ENCODE data around the gene MICA. TPM values are rescaled to one million over a fixed set of nuclear protein-coding genes. Genes with fewer than 3 reads are reported as not detected.
"Not testable (repeated sequence)": the region's sequence is repeated elsewhere in the genome, so short reads cannot be mapped to it uniquely, and the experiment has no call there.

The MICA gene
- total RNA-seq, 1 donor: 12.7 TPM

DNA sequence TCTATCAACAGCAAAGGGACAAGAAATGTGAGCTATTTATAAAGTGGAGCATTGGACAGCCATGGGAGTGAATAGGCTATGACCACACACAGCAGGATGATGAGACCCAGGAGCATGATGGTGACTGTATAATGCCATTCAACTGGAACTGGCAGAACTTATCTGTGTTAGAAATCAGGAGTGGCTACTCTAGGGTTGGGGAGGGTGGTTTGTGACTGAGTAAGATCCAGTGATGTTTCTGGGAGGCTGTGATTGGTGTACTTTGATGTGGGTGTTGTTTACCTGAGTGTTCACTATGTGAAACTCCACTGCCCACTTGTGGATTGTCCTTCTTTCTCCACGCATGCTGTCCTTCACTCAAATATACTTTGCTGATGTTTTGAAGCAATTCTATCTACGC, 34.9 kb upstream of the MICA start:
- TF ChIP-seq, protein P1, sequence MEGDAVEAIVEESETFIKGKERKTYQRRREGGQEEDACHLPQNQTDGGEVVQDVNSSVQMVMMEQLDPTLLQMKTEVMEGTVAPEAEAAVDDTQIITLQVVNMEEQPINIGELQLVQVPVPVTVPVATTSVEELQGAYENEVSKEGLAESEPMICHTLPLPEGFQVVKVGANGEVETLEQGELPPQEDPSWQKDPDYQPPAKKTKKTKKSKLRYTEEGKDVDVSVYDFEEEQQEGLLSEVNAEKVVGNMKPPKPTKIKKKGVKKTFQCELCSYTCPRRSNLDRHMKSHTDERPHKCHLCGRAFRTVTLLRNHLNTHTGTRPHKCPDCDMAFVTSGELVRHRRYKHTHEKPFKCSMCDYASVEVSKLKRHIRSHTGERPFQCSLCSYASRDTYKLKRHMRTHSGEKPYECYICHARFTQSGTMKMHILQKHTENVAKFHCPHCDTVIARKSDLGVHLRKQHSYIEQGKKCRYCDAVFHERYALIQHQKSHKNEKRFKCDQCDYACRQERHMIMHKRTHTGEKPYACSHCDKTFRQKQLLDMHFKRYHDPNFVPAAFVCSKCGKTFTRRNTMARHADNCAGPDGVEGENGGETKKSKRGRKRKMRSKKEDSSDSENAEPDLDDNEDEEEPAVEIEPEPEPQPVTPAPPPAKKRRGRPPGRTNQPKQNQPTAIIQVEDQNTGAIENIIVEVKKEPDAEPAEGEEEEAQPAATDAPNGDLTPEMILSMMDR (IDR thresholded peaks at IDR 0.05; ENCODE audit: insufficient read depth, low read length): no peak
- H3K4me3 ChIP-seq (ENCODE audit: low read depth, low read length): no peak overlapping the region
- DNase-seq (ENCODE audit: low read depth): no peak

DNA sequence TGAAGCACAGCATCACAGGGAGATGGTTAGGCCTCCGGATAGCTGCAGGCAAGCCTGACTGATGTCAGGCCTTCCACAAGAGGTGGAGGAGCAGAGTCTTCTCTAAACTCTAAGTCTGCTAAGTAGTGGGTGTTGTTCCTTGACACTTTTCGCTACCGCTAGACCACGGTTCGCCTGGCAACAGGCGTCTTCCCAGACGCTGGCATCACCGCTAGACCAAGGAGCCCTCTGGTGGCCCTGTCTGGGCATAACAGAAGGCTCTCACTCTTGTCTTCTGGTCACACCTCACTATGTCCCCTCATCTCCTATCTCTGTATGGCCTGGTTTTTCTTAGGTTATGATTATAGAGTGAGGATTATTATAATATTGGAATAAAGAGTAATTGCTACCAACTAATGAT, 29.3 kb upstream of the MICA start:
- not testable (repeated sequence) for DNase-seq (ENCODE audit: low read depth); H3K4me3 ChIP-seq (ENCODE audit: low read depth, low read length)
- TF ChIP-seq, protein P1 (IDR thresholded peaks at IDR 0.05; ENCODE audit: insufficient read depth, low read length): peak; percentile 18

DNA sequence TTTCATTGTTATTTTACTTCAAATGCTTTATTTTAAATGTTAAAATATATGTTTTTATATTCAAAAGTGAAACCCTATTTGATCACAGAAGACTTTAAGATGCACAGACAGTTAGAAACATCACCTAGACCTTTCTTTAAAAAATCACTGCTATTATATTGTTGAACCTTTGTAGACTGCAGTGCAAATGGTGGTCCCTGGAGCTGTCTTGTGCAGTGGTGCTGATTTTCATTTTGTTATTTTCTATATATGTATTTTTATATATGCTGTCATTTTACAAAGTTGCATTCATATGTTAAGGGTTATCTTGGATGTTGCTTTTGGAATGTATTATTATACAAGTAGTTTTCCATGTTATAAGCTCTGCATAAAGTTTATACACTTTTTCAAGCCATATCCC, 27.7 kb upstream of the MICA start:
- no peak overlapping the region for H3K4me3 ChIP-seq (ENCODE audit: low read depth, low read length)
- no peak for DNase-seq (ENCODE audit: low read depth)
- TF ChIP-seq, protein P1 (IDR thresholded peaks at IDR 0.05; ENCODE audit: insufficient read depth, low read length): no peak

DNA sequence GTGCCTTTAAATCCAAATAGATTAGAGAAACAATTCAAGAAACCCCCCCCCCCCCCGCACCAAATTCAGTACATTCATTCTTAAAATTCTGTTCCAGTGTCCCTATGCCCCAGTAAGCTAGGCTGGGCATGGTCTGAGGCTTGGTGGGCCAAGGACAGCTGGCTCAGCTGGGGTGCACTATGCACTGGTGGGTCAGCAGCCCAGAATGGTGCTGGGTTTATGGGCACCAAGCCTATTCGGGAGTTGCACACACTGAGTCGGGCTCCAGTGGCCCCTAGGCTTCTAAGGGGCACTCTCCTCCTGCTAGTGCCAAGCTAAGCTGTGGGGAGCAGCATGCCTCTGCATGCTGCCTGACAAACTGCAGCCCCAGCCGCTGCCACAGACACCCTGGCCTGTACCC, 26.4 kb upstream of the MICA start:
- H3K4me3 ChIP-seq (ENCODE audit: low read depth, low read length): no peak overlapping the region
- no peak for DNase-seq (ENCODE audit: low read depth)
- TF ChIP-seq, protein P1 (IDR thresholded peaks at IDR 0.05; ENCODE audit: insufficient read depth, low read length): no peak

DNA sequence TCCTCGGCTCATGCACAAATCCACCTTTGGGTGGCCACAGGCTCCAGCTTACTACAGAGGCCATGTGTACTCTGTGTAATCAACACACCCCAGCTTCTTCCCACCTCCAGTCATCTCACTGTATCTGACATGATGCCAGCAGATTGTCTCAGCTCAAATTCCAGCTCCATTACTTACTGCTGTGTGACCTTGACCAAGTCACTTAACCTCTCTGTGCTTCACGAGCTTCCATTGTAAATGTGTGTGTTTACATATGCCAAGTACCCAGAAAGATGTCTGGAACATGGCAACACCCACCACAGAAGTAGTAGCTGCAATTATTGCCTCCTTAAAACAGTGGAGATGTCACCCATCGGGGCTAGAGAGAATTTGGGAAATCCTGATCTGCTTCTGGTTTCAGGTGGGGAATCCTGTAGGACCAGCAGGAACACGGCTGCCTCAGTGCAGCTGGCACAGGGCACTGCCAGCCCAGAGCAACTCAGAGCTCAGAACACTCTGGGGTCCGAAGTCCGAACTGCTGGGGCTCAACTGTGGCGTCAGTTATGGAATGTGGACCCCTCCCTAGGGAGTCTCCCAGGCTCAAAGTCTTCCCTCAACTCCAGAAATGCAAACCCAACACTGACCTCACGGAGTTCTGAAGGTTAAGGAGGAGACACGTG, 25.2 kb upstream of the MICA start:
- H3K4me3 ChIP-seq (ENCODE audit: low read depth, low read length): no peak overlapping the region
- DNase-seq (ENCODE audit: low read depth): no peak
- TF ChIP-seq, protein P1 (IDR thresholded peaks at IDR 0.05; ENCODE audit: insufficient read depth, low read length): no peak

DNA sequence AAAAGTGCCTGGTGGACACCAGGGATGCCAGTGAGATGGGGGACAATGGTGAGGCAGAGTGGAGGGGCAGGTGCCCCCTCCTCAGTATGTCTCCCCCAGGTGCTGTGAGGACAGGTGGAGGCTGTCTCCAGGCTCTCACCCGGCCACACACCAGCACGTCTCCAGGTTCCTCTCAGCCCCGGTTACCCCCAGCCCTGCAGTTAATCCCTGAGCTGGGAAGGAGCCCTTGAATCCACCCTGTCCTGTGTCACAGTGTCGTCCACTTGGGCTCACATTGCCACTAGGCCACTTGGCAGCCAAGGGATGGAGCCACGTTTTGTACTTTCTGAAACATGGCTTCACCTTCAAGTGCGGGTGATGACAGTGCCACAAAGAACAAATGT, 24.7 kb upstream of the MICA start:
- DNase-seq (ENCODE audit: low read depth): no peak

More for the DNA sequence above, 24.7 kb upstream of the MICA start:
- H3K4me3 ChIP-seq (ENCODE audit: low read depth, low read length): no peak overlapping the region
- TF ChIP-seq, protein P1 (IDR thresholded peaks at IDR 0.05; ENCODE audit: insufficient read depth, low read length): no peak

Measured in fibroblast of the aortic adventitia (primary cell).